A673 (cell line): ENCODE results near the gene MEGF11. TPM values are rescaled to one million over a fixed set of nuclear protein-coding genes. Genes with fewer than 3 reads are reported as not detected.

Source experiments
- BruUV-seq: library from RNA; stranded (reverse); fragments of 400-500 nt; replicated peaks from 2 replicates; lab custom pipeline; 2021; lab: Mats Ljungman, UMichigan
- CTCF ChIA-PET: fragments of 300-600 bp; sonication (Branson Sonifier 250); formaldehyde crosslinking; loops from one replicate; lab custom pipeline; 2022; ENCODE audit warnings: antibody characterized with exemption; lab: Charles Lee
- POLR2A ChIA-PET: fragments of 300-600 bp; sonication (Branson Sonifier 250); formaldehyde crosslinking; loops from one replicate; lab custom pipeline; 2022; ENCODE audit warnings: antibody characterized with exemption; ENCODE audit not compliant: low non-redundant PET; lab: Charles Lee
- DNase-seq: peaks from one replicate; pipeline ENCODE4 v3.0.0-alpha.2; 2015; ENCODE audit warnings: low spot score
- H3K27ac ChIP-seq: fragments of 200-600 bp; sonication (generic); 2 replicates; pipeline ENCODE4 v1.5.1; 2016; ENCODE audit warnings: mixed run types, low read depth, mild to moderate bottlenecking, mixed read lengths, antibody characterized with exemption, low read length; ENCODE audit not compliant: poor library complexity, severe bottlenecking
- H3K27me3 ChIP-seq: fragments of 200-600 bp; sonication (generic); replicated peaks from 2 replicates; pipeline ENCODE4 v1.6.1; 2017; ENCODE audit warnings: mixed run types, low read depth, mild to moderate bottlenecking, mixed read lengths, antibody characterized with exemption, low read length; ENCODE audit not compliant: insufficient read depth, poor library complexity
- H3K36me3 ChIP-seq: fragments of 200-600 bp; sonication (generic); 2 replicates; pipeline ENCODE4 v1.6.1; 2016; ENCODE audit warnings: mixed run types, mild to moderate bottlenecking, mixed read lengths, antibody characterized with exemption, low read length; ENCODE audit not compliant: insufficient read depth, poor library complexity, severe bottlenecking
- H3K4me1 ChIP-seq: fragments of 200-600 bp; sonication (generic); 2 replicates; pipeline ENCODE4 v1.6.1; 2017; ENCODE audit warnings: mixed run types, mild to moderate bottlenecking, mixed read lengths, antibody characterized with exemption, low read length; ENCODE audit not compliant: insufficient read depth, poor library complexity, severe bottlenecking
- H3K4me3 ChIP-seq: fragments of 200-600 bp; sonication (generic); 2 replicates; pipeline ENCODE4 v1.5.1; 2016; ENCODE audit warnings: low read depth, mixed run types, mild to moderate bottlenecking, mixed read lengths, low read length; ENCODE audit not compliant: poor library complexity, severe bottlenecking
- H3K9me3 ChIP-seq: fragments of 200-600 bp; sonication (generic); 2 replicates; pipeline ENCODE4 v1.6.1; 2016; ENCODE audit warnings: mixed run types, low read depth, mild to moderate bottlenecking, mixed read lengths, antibody characterized with exemption, low read length; ENCODE audit not compliant: poor library complexity, severe bottlenecking
- EZH2 ChIP-seq: fragments of 200-600 bp; sonication (generic); IDR thresholded peaks from 2 replicates; pipeline ENCODE4 v1.6.1; 2017; ENCODE audit warnings: borderline replicate concordance, low read depth, mild to moderate bottlenecking, mixed read lengths, antibody characterized with exemption, low read length; ENCODE audit not compliant: poor library complexity, severe bottlenecking
- intact Hi-C: fragments of 100-400 bp; cut with micrococcal nuclease; formaldehyde crosslinking; loops from one replicate; pipeline ENCODE4 v1.10.0; 2022; ENCODE audit not compliant: unreplicated experiment
- total RNA-seq: library from RNA; stranded (reverse); gene quantifications from 2 replicates; pipeline ENCODE4 v1.2.3, GENCODE V29; 2021
- TF ChIP-seq, protein P1 (sequence below): fragments of 300-800, 200-600 bp; sonication (generic); conservative IDR thresholded peaks from 2 replicates; pipeline ENCODE4 v1.5.1; 2017; ENCODE audit warnings: low read depth, mild to moderate bottlenecking, antibody characterized with exemption, low read length, moderate library complexity, mixed read lengths

Gene MEGF11
- total RNA-seq, 1 experiment from 2014 or later, result 0.43 TPM

DNA sequence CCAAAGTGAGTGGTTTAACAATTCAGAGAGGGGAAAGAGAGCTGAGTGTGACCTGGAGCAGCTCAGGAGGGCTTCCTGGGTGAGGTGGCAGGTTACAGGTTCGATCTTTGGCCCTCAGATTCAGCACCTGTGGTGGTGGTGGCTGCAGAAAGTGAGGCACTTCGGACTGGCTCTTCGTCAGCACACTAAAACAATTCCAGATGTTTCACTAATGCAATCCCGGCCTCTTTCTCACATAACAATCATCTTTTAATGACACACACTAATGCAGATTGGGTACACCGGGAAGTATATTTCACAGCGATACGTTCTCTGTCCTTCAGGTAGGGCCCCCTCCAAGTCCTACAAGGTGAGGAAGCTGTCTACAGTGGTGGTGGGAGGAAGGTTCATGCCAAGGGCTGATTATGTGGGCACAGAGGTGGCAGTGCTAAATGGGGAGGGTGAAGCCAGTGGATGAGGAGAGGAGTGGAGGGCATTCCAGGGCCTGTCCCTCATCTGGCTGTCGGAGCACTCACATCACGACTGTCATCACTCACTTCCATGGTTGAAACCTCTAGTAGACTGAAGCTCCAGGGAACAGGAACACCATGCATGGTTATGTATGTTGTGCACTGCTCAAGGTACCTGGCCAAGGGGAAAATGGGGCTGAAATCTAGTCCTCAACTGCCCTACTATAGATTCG lies 213.2 kb downstream of the MEGF11 start:
- peaks cover 3% of the 10 kb centered on the region for H3K4me1 ChIP-seq
- no peak for TF ChIP-seq EZH2
- TF ChIP-seq, protein P1, sequence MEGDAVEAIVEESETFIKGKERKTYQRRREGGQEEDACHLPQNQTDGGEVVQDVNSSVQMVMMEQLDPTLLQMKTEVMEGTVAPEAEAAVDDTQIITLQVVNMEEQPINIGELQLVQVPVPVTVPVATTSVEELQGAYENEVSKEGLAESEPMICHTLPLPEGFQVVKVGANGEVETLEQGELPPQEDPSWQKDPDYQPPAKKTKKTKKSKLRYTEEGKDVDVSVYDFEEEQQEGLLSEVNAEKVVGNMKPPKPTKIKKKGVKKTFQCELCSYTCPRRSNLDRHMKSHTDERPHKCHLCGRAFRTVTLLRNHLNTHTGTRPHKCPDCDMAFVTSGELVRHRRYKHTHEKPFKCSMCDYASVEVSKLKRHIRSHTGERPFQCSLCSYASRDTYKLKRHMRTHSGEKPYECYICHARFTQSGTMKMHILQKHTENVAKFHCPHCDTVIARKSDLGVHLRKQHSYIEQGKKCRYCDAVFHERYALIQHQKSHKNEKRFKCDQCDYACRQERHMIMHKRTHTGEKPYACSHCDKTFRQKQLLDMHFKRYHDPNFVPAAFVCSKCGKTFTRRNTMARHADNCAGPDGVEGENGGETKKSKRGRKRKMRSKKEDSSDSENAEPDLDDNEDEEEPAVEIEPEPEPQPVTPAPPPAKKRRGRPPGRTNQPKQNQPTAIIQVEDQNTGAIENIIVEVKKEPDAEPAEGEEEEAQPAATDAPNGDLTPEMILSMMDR, result no peak
- intact Hi-C loops, result no loop called here
- ChIA-PET POLR2A (no interaction called here), CTCF (interaction anchor here (0.6 kb wide), 1 partner anchor 404 kb away, joined by 5 read pairs; no protein-coding TSS in a partner anchor)
- no peak overlapping the region for H3K4me3 ChIP-seq
- no peaks in the 10 kb centered on the region for H3K9me3 ChIP-seq
- H3K27ac ChIP-seq, result no peak overlapping the region
- no TSS peak for BruUV-seq
- H3K27me3 ChIP-seq, result peaks cover 76% of the 10 kb centered on the region
- no peak for DNase-seq
- no peaks in the 10 kb centered on the region for H3K36me3 ChIP-seq

DNA sequence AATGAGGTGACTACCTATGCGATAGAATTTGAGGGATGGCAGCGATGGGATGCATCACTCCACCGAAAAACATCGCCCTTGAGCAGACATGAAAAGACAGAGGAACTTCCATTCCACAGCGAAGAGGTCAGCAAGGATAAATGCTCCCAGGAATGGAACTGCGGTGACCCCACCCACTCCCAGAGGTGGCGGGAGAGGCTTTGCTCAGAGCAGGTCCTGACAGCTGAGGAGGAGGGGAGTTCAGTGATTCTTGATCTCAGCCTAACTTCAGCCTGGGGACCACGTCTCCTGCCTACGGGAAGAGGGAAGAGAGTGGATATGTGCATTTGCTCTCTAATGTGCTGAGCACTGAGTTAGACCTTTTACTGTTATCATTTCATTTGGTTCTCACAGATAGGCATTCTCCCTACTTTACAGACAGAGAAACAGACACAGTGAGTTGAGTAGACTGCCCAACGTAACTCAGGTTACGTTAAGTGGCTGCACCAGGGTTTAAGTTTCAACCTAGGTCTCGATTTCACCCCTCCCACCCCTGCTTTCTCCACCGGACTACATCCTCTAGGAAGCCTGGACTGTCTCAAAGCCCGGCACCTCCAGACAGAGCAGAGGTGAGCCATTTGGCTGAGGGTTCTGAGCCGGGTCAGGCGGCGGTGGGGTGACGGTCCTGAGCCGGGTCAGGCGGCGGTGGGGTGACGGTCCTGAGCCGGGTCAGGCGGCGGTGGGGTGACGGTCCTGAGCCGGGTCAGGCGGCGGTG lies 214.3 kb downstream of the MEGF11 start:
- Histone ChIP-seq H3K27ac (no peak overlapping the region), H3K9me3 (no peaks in the 10 kb centered on the region), H3K27me3 (peaks cover 76% of the 10 kb centered on the region), H3K36me3 (no peaks in the 10 kb centered on the region), H3K4me1 (peaks cover 3% of the 10 kb centered on the region), H3K4me3 (no peak overlapping the region)
- no TSS peak for BruUV-seq
- TF ChIP-seq EZH2, result no peak
- POLR2A ChIA-PET, result no interaction called here
- intact Hi-C loops, result no loop called here
- DNase-seq, result no peak
- CTCF ChIA-PET, result no interaction called here

DNA sequence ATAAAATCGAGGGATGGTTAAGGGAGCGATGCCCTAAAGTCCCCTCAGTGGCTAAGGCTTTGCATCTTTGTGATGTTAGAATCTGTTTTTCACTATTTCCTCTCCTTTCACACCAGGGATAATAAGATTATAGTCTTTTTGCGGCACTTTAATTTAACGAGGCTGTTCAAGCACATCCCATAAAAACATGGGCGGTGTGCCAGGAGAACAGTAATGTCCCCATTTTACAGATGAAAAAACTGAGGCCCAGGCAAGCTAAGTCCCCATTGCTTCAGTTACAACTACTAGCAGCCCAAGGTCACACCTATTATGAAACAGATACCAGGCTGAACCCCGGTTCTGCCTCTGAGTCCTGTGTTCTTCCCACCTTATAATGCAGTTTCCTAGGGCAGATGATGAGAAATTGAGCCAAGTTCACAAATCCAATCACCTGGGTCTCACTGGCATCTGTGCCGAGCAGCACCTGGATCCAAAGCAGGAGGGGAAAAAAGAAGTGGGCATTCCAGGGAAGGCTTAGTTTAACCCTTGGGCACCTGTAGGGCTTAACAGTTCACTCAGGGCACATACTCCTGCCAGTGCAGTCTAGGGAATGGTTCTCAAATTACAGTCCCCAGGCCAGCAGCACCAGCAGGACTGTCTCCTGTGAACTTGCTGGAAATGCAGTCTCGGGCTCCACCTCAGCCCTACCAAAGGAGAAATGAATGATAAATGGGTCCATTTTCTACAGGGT lies 215.0 kb downstream of the MEGF11 start:
- no TSS peak for BruUV-seq
- POLR2A ChIA-PET, result no interaction called here
- intact Hi-C loops, result no loop called here
- H3K27ac ChIP-seq, result no peak overlapping the region
- H3K36me3 ChIP-seq, result no peaks in the 10 kb centered on the region
- DNase-seq, result peak; percentile 37
- no peaks in the 10 kb centered on the region for H3K9me3 ChIP-seq
- H3K4me3 ChIP-seq, result no peak overlapping the region
- TF ChIP-seq, protein P1, result no peak
- TF ChIP-seq EZH2, result no peak
- peaks cover 71% of the 10 kb centered on the region for H3K27me3 ChIP-seq
- CTCF ChIA-PET, result no interaction called here
- peaks cover 3% of the 10 kb centered on the region for H3K4me1 ChIP-seq
